Measurements from ENCODE around the gene ASTL.

DNA sequence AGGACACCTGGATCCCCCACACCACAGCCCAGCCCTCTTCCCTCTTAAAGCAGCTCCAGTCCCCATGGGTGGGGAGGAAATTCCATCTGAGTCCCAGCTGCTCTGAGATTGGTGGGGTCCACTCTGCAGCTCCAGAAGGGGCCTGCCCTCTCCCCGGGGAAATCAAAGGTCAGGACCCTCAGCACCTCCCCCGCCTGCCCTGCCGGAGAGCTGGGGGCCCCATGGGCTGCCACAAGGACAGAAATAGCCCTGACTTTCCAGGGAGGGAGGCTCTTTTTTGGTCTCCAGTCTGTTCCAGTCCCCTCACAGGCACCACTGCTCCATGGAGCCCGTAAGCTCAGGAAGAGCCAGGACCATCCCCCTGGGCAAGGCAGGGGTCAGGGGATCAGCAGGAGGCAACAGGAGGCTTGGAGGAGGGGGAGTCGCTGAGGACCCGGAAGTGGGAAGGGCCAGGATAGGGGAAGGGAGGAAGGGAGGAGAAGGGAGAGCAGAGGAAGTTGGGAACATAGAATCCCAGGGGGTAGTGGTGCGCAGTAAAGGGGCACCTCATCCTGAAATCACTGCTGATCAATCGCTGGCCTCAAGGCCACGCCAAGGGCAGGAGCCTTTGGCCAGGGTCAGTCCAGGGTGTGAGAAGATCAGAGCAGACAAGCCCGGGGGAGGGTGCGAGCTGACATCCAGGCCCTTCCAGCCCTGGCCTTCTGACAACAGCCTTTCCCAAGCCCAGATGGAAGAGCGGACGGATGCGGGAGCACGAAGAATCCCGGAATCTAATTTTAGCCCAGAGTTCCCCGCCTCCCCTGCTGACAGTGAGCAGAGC is 29.6 kb downstream of the ASTL start:
- TF ChIP-seq CTCF (IDR thresholded peaks at IDR 0.05), result no peak
- no peak for TF ChIP-seq POLR2A (IDR thresholded peaks at IDR 0.05)

Measured in uterus (tissue), 2 donors.